PFSK-1 (cell line): ENCODE data around the gene ARMCX4. TPM values are rescaled to one million over a fixed set of nuclear protein-coding genes. Genes with fewer than 3 reads are reported as not detected.

Experiments
- FOXP2 ChIP-seq: optimal IDR thresholded peaks from 2 replicates; pipeline ENCODE3; 2011; ENCODE audit warnings: borderline replicate concordance, control low read depth, inconsistent platforms; ENCODE audit not compliant: insufficient read depth; ENCODE audit errors: extremely low read length, extremely low read depth
- POLR2AphosphoS5 ChIP-seq: IDR thresholded peaks from 2 replicates; pipeline ENCODE4 v1.6.1; 2012; ENCODE audit warnings: low read depth, mild to moderate bottlenecking, control low read depth, low read length, moderate library complexity
- REST ChIP-seq, 2 experiments: IDR thresholded peaks; 2 replicates each; pipeline versions ENCODE4 v1.6.1 to v1.8.0; 2011 to 2012; ENCODE audit warnings: low read depth in 2 of 2, low read length in 2 of 2, control low read depth in 1 of 2, inconsistent platforms in 1 of 2, mild to moderate bottlenecking in 1 of 2, moderate library complexity in 1 of 2; ENCODE audit not compliant: insufficient read depth in 1 of 2
- SIN3A ChIP-seq: IDR thresholded peaks from 2 replicates; pipeline ENCODE4 v1.6.1; 2012; ENCODE audit warnings: mild to moderate bottlenecking, low read length, moderate library complexity, borderline replicate concordance; ENCODE audit not compliant: insufficient read depth
- TAF1 ChIP-seq: IDR thresholded peaks from 2 replicates; pipeline ENCODE4 v1.6.1; 2012; ENCODE audit warnings: low read length, control low read depth, borderline replicate concordance; ENCODE audit not compliant: insufficient read depth
- polyA plus RNA-seq: library from polyadenylated mRNA; unstranded; fragments of >200 nt; gene quantifications from one replicate; pipeline ENCODE4 v1.2.1, GENCODE V29; 2012; ENCODE audit warnings: low read depth, missing spikeins; ENCODE audit not compliant: insufficient read length

ARMCX4 gene
- 5.3 TPM for polyA plus RNA-seq

DNA sequence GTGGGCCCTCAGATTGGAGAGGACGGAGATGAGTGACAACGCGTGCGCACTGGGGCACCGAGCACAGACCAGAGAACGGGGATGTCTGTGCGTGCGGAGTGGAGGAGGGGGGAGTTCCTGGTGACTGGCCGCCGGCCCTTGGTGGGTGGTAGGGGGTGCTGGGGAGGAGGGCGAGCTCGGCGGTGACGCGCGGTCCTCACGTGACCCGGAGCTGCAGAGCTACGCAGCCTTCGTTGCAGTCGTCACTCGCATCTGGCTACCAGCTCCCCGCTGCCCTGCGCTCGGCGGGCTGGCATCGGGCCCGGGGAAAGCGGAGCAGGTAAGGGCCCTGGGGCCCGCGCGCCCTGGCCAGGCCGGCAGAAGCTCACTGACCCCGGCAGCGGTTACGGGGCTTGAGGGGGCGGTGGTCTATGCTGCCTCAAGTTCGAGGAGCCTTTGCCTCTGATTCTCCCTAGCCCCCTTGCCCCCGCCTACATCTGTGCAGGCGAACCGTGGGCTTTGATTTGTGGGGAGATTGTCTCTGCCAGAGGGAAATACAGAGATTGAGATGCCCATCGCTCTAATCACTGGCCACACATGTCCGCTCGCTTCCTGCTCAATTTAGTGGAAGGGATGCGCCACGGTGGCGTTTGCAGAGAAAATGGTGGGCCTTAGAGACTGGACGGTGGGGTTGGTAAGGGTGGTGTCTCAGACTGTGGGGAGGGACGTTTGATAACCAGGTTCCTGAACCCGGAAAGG, at the start of gene ARMCX4:
Gene ARMCX4 (plus strand): TSS at position 245 of the 738 bp plus-strand sequence. CDS start 3,134 bp downstream, outside the sequence.
- TF ChIP-seq TAF1 (no peak), SIN3A (no peak), POLR2AphosphoS5 (no peak), REST (IDR thresholded peaks at IDR 0.05; ENCODE audit: insufficient read depth in 1 of 2, low read depth in 2 of 2, low read length in 2 of 2) (no peak), FOXP2 (no peak)

GRCh38 chrX:101442085-101442484, 43.2 kb upstream of the ARMCX4 start:
- no peak for TF ChIP-seq TAF1

DNA sequence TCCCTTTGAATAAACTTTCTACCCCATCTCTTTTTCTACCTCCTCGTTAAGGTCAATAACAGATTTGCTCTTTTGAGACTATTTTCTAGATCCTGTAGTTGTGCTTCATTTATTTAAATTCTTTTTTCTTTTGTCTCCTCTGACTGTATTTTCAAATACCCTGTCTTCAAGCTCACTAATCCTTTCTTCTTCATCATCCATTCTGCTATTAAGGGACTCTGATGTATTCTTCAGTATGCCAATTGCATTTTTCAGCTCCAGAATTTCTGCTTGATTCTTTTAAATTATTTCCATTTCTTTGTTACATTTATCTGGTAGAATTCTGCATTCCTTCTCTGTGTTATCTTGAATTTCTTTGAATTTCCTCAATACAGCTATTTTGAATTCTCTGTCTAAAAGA, 36.0 kb upstream of the ARMCX4 start:
- no peak for TF ChIP-seq FOXP2
- no peak for TF ChIP-seq SIN3A

- TF ChIP-seq SIN3A (no peak), FOXP2 (no peak), POLR2AphosphoS5 (no peak), REST (IDR thresholded peaks at IDR 0.05; ENCODE audit: insufficient read depth in 1 of 2, low read depth in 2 of 2, low read length in 2 of 2) (no peak), TAF1 (no peak)
These were observed 35.2 kb upstream of the ARMCX4 start for GRCh38 chrX:101450085-101450484.

GRCh38 chrX:101450961-101451360, 34.3 kb upstream of the ARMCX4 start:
- TF ChIP-seq POLR2AphosphoS5 (no peak), REST (IDR thresholded peaks at IDR 0.05; ENCODE audit: insufficient read depth in 1 of 2, low read depth in 2 of 2, low read length in 2 of 2) (no peak), FOXP2 (no peak), TAF1 (no peak), SIN3A (no peak)

- TF ChIP-seq FOXP2 (no peak), TAF1 (no peak), REST (IDR thresholded peaks at IDR 0.05; ENCODE audit: insufficient read depth in 1 of 2, low read depth in 2 of 2, low read length in 2 of 2) (no peak), SIN3A (no peak)
These were observed 33.2 kb upstream of the ARMCX4 start for GRCh38 chrX:101452056-101452455.
